Adrenal gland (tissue), 5 donors: Measurements from ENCODE around the gene EIF2S2.

ENCODE experiments used
- POLR2A ChIP-seq, 2 donors: fragments of 450-650 bp; IDR thresholded peaks; one replicate each; pipeline ENCODE4 v1.6.1; 2017; ENCODE audit warnings: antibody characterized with exemption in 2 of 2, mild to moderate bottlenecking in 2 of 2, moderate library complexity in 1 of 2
- TF ChIP-seq, protein P1 (sequence below), 6 experiments: fragments of 450-650 bp in 4 of 6; fragments of 200-600 bp in 2 of 6; sonication (generic) in 1 of 6; IDR thresholded peaks; 1 replicate in 5 of 6; 2 replicates in 1 of 6; pipeline versions ENCODE4 v1.5.1 to v1.8.0; 2016 to 2021; ENCODE audit warnings: antibody characterized with exemption in 6 of 6, mild to moderate bottlenecking in 2 of 6, moderate library complexity in 1 of 6
- donor health status: DM: no; HTN: no; CAD: no.

DNA sequence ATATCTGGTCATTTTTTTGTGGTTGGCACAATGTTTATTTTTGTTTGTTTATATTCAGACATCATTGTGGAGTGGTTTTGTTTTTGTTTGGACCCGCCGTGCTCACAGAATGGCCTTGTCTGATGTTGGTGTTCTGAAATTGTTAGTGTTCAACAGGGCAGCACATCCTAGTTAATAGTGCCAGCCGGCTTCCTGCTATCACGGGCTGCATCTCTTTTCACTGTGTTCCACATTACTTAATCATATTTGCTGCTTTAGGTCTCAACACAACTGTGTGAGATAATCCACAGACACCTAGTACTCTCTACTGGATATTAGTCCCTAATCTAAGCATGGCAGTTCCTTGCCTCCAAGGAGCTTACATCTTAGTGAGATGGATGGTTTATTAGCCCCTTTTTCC is 2.8 kb upstream of the EIF2S2 start:
- TF ChIP-seq, protein P1, sequence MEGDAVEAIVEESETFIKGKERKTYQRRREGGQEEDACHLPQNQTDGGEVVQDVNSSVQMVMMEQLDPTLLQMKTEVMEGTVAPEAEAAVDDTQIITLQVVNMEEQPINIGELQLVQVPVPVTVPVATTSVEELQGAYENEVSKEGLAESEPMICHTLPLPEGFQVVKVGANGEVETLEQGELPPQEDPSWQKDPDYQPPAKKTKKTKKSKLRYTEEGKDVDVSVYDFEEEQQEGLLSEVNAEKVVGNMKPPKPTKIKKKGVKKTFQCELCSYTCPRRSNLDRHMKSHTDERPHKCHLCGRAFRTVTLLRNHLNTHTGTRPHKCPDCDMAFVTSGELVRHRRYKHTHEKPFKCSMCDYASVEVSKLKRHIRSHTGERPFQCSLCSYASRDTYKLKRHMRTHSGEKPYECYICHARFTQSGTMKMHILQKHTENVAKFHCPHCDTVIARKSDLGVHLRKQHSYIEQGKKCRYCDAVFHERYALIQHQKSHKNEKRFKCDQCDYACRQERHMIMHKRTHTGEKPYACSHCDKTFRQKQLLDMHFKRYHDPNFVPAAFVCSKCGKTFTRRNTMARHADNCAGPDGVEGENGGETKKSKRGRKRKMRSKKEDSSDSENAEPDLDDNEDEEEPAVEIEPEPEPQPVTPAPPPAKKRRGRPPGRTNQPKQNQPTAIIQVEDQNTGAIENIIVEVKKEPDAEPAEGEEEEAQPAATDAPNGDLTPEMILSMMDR (IDR thresholded peaks at IDR 0.05) = no peak
- no peak for TF ChIP-seq POLR2A (IDR thresholded peaks at IDR 0.05)
